ENCODE data around the gene RAC3.
A peak's percentile ranks its signal among the peaks of the same experiment; 100 is the strongest.

RAC3 gene

DNA sequence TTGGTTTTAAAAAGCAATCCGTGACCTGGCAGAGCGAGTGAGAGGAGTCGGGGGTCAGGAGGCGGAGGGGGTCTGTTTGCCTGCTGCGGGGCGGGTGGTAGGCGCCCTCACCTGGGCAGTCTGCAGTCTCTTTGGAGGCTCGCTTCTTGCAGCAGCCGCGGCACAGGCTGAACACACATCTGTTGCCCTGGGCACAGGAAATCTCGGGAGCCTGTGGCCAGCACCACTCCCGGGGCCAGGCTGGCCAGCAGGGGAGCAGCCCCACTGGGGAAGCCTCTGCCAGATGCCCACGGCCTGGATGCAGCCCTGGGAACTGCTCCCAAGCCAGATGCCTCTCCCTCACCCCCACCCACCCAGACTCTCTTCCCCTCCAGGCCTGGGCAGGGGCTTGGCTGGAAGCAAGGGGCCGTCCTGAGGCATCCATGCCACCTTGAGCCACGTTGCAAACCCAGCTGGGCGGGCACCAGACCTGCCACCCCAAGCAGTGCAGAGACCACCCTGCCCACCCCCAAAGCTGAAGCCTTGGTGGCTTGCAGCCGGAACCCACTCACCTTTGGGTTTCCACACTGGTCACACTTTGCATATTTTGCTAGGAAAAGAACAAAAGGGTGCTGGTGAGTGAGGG, 26.9 kb downstream of the RAC3 start:
- no peak for DNase-seq

DNA sequence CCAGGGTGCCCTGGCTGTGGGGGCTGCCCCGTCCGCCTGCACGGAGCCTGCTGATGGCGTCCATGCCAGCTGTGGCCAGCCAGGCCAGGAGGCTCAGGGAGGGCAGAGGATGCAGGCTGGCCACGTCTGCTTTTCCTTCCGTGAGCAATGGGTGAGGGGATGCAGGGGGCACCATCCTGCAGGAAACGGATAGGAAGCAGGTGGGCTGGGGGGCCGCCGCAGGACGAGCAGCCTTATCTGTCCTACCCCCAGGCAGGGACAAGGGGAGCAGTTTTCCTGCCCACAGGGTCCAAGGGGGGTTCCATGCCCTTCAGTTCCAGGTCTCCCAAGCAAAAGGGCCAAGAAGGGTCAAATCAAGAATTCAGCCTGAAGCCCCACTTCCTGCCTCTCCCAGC, 27.4 kb downstream of the RAC3 start:
- DNase-seq, result no peak

DNA sequence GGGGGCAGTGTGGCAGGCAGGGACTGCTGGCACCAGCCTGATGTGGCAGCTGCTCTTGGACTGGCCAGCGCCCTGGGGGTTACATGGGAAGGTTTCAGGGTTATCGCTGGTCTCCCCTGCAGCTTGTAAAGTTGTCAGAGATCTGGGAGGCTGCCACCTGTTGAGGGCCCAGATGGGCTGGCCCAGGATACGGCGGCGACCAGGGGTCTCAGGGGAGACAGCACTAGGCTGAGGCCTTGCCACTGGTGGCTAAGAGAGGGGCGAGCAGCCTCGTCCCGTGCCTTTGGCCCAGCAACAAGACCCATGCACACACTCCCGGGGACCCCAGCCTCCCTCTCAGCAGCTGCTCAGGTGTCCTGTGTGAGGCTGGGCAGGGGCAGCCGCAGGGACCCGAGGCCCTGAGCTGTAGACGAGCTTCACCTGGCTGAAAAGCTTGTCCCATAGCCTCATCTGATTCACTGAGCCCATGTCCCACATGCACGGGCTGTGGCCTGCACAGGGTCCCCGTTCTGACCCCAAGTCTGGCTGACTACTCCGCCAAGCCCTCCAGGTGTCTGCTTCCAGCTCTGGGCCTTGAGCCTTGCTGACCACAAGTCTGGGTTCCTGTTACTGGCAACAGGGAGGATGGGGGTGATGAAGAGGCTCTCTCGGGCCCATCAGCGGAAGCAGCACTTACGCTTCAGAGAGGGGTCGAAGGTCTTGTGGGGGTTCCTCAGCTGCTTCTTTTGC, 28.0 kb downstream of the RAC3 start:
- DNase-seq, result peak; percentile 36

DNA sequence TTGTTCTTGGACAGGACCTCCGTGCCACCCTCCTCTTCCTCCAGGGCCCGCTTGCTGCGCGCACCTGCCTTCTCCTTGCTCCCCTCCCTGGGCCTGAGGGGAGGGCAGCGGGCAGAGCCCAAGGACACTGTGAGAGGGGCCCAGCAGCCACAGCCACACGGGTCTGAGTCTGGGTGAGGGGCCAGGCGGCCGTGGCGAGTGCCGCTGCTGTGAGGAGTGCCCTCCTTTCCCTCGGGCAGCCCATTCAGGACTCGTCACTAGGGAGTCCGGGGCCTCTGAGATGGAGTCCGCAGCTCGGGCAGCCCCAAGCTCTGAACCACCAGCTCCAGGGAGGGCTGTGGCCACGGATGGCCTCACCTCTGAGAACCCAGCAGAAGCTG, 28.5 kb downstream of the RAC3 start:
- DNase-seq, result no peak

DNA sequence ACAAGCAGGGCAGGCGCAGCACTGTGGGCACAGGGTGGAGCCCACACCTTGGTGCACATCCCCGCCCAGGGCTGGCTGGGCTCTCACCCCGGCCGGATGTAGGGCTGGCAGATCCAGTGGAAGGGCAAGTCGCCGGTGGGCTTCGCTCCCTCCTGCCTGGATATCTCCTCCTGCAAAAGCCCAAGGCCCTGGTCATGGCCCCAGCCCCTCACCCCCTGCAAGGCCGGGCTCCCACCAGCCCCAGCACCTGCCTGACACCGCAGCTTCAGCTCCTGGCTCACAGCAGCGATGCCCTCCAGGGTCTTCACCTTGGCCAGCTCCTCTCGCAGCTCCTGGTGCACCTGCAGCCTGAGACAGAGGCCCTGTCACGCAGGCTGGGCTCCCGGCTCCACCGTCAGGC, 29.1 kb downstream of the RAC3 start:
- no peak for DNase-seq

DNA sequence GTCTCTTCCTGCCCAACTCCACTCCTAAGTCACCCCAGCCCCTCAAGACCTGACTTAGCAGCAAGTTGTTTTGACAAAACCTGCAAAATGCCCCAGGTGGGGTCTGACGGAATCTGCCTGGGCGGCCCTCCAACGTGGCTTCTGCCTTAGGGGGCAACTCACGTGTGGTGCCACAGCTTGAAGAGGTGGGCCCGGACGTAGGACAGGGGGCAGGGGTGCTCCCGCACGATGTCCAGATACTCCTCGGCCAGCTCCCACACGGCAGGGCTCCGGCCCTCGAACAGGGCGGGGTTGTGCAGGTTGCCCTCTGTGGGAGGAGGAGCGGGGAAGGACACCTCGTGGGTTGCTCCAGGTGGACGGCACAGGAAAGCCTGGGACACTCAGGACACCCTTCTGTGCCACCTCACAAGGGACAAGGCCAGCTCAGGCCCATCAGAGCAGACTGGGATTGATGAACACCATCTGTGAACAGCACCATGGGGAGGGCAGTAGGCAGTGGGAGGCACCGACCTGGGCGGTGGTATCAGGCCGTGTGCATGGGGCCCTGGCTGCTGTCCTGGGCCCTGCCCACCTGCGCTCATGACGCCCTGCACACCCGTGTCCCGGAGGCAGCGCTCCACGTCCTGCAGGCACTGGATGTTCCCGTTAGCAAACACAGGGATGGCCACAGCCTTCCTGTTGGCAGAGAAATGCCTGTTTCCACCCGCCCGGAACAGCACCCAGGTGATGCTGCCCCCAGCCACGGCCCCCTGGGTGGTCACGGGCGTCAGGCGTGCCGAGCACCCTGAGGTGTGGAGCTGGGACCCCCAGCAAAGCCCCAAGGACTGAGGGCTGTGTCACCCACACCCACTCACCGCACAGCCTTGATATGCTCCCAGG, 29.8 kb downstream of the RAC3 start:
- DNase-seq, result no peak

DNA sequence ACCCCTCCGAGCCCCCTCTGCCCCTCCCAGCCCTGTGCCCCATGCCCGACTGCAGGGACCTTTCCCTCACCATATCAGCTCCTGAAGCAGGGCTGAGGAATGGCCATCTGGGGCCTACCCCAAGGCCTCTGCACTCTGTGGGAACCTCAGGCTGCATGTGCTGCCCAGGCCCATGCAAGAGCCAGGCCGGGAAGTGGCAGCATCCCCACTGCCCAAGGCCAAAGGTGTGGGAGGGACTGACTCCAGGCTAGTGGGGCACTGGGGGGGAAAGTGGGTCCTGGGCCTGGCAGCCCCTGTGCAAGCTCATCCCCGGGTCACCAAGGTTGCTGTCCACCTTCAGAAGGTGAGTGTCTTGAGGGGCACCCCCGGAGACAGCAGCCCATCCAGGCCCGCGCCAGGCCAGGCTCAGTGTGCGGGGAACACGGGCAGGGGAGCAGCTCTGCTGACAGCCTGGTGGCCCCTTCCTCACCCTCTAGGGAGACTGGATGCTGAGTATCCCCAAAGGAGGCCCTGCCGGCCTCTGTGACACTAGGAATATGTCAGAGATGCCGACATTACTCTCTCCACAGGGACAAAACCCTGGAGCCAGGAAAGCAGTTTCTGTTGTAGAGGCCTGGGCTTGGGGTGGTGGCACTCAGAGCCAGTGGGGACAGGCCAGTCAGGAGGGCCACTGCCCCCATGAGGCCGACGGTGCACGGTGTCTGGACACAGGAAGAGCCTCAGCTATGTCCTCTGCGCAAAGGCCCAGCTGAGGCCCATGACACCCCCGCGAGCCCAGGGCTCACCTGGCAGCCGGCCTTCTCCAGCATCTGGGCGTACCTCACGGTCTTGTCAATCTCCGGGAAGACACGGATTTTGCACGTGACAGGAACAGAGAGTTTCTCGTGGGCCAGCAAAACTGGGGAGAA, 30.9 kb downstream of the RAC3 start:
- DNase-seq, result no peak

DNA sequence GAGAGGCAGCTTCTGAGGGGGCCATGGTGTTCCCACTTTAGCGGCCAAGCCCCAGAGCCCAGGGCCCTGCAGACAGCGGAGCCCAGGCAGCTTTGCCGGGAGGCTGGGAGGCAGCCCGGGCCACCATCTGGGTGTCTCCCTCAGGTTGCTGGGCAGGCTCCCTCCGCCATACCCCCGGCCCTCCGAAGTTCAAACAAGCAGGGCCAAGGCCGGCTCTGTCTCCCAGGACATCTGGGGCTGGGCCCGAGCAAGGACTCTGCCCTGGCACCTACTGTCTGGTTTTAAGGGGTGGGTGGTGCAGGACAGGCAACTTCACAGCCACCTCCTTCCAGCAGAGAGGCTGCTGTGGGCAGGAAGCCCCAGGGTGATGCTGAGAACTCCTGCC, 31.5 kb downstream of the RAC3 start:
- no peak for DNase-seq

DNA sequence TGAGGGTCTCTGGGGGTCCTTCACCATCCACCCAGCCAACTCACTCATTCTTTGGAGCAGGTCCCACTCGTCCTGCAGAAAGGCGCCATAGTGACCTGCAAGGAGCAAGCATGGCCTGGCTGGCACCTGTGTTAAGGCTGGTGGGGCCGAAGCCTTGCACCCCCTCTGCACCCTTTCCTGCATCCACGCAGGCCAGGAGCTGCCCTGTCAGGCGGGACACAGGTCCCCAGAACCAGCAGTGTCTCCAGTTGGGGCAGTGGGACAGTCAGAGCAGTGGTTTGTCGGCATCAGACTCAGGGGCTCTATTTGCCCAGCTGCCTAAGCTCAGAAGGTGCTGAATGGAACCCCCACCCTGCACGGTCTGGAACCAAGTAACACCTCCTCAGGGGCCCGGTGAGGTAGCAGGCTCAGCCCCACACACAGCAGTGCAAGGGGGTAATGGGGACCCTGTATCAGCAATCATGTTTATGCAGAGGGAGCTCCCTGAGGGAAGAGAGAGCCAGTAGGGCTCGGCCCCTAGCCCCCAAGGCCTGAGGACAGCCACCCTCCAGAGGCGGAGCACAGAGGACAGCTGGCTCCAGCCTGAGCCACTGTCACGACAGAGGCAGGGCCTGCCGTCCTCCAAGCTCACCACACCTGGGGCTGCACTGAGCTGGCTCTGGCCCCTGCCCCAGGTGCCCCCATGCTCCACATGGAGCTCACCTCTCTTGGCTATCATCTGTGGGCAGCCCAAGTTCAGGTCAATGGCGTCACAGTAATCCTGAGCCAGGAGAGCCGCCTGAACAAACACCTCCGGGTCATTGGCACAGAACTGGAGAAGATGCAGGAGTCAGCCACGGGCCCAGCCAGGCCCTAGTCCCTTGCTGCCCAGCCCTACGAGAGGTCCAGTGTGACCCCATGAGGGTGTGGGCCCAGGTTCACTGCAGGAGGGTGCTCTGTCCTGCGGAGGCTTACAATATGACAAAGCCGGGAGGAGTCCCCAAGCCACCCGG, 32.2 kb downstream of the RAC3 start:
- no peak for DNase-seq

DNA sequence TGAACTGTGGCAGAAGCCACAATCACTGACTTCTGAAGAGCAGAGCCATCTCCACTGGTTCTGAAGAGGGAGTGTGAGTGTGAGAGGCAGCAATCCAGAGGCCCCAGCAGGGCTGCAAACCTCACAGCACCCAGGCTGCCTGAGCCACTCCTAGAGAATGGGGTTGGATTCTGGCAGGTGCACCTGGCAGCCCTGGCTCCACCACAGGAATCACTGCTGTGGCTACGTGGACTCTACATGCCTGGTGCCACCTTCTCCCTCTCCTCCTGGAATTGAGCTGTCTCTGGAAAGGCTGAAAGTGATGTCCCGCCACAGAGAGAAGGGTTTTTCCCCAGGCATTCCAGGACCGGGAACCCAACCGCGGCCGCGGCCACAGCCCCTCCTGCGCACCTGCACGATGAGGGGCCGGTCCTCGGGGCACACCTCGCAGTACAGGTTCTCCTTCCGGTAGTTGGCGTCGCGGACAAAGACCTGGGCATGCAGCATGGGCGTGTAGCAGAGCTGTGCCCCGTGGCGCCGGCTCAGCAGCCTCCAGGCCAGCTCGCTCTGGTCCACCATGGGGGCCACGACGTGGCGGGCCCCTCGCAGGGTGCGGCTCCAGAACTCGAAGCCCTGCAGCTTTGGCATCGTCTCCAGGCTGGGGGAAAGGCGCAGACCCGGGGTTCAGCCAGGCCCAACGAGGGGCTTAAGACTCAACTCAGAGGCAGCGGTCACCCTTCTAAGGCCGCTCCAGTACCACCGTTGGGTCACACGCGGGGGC, 33.1 kb downstream of the RAC3 start:
- DNase-seq, result no peak

DNA sequence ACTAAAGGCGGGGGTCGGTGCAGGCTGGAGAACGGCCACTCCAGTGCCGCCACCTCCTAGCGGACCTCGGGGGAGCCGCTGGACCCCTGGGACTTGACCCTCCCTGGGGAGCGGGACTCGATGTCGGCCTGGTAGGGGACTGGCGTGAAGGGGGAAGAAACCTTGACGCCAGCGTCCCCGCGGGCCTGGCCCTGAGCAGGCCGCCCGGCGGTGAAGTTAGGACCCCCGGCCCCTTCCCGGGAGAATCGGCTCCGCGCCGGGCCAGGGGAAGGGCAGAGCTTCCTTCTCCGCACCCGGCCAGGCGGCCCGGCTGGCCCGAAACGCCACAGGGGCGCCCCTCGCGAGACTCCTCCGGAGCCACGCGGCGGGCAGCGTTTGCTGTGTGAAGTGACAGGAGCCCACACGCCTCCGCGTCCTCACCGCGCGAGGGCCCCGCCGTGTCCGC, 33.7 kb downstream of the RAC3 start:
- no peak for DNase-seq

DNA sequence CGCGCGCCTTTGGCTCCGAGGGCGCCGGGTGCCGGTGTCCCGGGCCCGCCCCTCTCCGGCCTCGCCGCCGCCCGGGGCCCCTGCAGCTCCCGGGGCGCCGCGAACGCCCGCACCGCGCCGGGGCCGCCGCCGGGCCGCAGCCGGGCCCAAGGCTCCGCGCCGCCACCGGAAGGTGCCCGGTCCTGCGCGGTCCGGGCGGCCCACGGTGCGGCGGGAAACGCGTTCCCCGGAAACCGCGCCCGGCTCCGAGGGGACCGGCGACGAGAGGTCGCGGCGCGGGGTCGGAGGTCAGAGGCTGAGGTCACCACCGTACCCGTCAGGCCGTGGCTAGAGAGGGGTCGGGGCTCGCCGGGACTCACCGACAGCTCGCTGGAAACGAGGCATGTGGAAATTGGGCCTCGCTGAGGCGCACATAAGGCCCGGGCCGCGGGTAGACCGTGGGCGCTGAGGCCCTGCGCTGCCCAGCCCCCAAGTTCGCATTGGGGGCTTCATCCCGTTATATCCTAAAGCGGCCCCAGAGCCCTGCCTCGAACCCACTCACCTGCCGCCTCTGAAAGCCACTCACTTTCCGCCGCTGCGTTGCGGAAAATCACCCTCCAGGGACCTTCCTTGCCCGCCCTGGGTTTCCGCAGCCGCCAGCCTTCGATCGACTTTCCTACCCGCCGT, 34.3 kb downstream of the RAC3 start, which contains the start of gene DUS1L:
TSS of gene DUS1L (minus strand) at position 167 of the 666 bp plus-strand sequence. CDS start 745 bp downstream, outside the sequence.
- DNase-seq, result no peak

DNA sequence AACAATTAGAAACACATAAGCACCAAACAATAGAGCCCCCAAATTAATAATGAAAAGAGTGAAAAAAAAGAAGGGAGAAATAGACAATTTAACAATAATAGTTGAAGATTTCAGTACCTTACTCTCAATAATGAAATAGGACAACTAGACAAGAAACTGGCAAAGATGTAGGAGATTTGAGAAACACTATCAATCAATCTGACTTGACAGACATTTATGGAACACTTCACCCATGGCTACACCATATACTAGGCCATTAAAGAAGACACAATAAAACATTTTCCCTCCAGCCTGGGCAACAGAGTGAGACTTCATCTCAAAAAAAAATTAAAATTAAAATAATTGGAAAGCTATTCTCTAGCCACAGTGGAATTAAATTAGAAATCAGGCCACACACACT, 39.1 kb downstream of the RAC3 start:
- DNase-seq, result no peak

DNA sequence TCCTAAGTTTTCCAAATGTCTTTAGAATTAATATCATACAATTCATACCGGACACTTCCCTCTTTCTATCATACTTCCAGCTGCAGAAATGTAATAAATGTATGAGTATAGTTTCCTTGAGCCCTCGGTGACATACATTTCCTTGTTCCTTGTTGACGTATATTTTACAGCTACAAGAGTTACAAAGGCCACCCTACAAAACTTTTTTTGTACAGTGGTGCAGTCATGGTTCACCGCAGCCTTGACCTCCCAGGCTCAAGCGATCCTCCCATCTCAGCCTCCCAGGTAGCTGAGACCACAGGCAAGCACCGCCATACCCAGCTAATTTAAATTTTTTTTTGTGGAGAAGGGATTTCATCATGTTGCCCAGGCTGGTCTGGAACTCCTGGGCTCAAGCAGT, 41.3 kb downstream of the RAC3 start:
- no peak for DNase-seq

DNA sequence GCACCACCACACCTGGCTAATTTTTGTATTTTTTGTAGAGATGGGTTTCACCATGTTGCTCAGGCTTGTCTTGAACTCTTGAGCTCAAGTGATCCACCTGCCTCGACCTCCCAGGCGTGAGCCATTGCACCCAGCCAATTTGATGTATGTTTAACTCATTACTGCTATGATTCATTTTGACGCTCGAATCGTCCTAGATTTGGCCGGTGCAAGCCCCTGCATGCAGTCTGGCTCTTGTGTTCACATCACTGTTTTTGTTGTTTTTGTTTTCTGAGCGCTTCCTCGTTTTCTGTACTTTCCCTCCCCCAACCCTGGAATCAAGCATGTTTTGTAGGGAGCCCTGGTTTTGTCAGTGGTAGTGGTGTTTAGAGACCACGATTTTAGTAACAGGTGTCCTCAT, 42.0 kb downstream of the RAC3 start:
- no peak for DNase-seq

DNA sequence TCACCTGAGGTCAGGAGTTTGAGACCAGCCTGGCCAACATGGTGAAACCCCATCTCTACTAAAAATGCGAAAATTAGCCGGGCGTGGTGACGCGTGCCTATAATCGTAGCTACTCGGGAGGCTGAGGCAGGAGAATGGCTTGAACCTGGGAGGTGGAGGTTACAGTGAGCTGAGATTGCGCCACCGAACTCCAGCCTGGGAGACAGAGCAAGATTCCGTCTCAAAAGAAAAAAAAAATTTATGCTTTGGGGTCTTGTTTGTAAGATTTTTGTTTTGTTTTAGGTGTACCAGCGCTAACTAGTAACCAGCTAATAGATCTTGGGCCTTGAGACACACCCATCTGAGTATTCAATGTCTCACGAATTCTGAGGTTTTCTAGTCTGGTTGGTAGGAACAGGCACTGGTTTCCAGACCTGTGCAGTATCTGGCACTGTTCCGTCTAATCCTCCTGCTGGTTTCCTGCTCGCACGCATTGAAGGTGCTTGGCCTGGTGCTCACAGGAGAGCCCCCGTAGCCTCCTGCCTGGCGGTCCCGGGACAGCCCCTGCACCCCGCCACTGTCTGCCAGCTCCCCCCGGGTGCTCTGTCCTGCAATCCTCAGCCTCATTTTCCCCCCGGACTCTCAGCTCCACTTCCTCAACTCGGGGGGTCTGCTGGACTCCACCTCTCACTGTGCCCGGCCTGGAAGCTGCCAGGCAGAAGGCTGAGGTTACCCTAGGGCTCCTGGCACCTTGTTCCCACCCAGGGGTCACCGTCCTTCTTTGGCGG, 44.7 kb downstream of the RAC3 start:
- DNase-seq, result no peak

DNA sequence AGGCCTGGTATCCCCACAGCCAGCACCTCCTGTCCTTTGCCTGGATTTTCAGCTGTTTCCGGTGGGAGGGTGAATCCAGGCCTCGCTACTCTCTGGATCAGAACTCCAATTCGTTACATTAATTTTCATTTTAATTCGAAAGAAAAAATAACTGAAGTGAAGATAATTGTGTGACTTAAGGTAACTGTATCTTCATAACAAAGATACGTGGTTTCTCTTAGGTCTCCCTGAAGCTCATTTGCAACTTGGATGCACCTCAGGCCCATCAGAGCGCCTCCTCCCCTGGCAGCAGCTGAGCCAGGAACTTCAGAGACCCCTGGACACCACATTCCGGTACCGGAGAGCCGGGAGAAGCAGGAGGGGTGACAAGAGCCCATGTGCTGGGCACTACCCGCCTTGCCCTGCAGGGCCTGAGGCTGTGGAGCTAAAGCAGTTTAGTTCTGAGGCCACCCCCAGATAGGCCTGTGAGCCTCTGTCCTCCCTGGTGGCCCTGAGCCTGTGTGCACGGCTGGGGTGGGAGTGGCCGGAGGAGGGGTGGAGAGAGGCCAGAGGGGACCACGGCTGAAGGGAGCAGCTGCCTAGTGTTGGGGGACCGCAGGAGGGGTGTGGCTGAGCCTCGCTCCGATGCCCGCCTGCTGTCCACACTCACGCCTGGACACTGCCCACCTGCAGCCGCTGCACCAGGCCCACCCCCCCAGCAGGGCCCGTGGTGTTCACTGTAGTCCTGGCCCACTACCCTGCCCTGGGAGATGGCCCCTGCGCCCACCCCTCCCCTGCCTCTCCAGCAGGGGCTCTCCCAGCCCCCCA, 45.5 kb downstream of the RAC3 start:
- no peak for DNase-seq

DNA sequence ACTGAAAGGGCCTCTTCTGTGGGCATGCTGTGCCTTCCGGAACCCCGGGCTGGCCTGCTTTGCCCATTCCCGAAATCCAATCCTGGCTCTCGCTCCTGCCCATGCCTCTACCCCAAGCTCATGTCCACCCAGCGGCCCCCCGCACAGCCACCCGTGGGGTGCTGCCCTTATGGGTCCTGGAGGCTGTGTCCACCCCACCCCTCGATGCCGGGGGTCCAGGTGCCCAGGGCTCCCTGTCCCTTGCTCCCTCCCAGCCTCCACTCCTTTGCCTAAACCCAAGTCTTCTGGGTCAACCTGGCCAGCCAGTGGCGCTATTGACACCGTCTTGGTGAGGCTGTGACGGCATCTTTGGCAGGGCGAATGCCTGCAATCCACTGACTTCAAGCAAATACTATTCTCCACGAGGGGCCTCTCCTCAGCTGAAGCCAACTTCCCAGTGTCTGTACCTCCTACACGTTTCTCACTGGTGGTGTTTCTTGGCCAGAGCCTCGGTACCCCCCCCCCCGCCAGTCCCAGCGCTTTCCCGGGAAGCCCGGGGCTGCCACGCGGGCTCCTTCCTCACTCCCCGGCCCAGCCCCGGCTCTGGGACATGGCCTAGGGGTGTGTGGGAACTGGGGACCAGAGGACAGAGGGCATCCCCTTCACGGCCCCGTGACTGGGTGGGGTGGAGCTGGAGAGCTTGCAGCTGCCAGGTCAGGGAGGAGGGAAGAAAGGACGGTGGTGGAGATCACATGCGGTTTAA, 46.3 kb downstream of the RAC3 start:
- no peak for DNase-seq
